GM21423 (cell line): Measurements from ENCODE around the gene ELL2.
A peak's percentile ranks its signal among the peaks of the same experiment; 100 is the strongest.

Experiments used
- ATAC-seq: cut with Tn5 transposase; IDR thresholded peaks from one replicate; pipeline ENCODE4 v1.9.1; 2021; ENCODE audit warnings: mild to moderate bottlenecking, moderate library complexity; ENCODE audit not compliant: unreplicated experiment

ELL2 gene

GRCh38 chr5:95956900-95957293 is 4.8 kb downstream of the ELL2 start:
- no peak for ATAC-seq

DNA sequence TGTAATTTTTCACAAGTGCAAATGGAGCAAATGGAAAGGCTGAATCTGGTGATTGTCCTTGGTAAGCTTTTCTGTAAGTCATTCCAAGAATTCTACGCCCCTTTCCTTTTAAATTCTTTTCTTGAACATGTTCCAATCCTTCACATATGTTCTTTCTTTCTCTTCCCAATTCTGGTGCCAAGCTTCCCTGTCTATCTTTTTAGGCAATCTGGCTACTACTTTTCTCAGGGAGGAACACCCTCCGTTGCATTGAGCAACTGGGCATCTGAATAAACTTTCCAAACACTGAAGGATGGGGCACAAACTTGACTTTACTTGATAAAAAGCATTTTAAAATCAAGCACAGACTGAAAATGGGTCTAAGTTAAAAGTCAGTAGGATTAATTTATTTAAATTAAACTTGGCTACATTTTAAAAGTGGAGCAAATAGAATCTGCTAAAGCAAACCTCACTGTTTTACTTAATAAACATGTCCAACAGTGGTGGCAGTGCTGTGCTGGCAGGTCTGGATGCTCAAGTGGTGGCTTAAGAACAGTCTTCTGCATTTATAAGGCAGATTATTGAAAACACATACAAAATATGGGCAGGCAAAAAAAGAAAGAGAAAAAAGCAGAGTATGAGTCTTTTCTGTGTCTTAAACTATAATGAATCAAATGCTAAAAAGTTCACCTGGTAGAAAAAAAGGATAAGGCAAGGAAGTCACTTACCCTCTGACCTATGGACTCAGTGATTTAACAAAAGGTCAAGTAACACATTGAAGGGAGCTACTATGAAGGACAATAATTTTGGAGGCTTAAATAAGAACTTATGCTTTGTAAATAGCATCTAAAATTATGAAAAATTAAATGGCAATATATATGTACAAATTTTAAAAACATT is 5.4 kb downstream of the ELL2 start:
- ATAC-seq, result no peak

DNA sequence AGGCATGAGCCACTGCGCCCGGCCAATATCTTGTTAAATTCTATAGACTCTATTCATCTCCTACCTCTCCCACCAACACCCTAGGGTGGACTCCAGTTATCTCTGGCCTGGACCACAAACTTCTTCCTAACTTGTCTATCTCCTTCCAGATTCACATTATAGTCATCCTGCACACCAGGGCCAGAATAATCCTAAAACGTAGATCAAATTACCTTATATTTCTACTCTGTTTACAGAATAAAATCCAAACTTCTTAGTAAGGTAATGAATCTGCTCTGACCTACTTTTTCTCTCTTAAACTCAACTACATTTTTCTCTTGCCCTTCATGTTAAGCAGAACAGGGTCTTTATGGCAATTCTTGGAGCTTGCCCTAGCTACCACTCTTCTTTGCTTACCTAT is 6.9 kb downstream of the ELL2 start:
- ATAC-seq, result no peak

GRCh38 chr5:95953021-95953702 is 8.5 kb downstream of the ELL2 start:
- ATAC-seq, result no peak

DNA sequence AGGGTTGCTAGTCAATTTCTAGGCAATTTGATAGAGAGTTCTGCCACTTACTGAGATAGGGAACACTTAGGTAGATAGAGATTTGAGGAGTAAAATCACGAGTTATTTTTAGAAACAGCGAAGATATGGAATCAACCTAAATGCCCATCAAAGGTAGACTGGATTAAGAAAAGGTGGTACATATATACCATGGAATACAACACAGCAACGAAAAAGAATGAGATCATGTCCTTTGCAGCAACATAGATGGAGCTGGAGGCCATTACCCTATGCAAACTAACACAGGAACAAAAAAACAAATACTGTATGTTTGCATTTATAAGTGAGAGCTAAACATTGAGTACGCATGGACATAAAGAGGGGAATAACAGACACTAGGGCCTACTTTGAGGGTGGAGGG is 9.7 kb downstream of the ELL2 start:
- ATAC-seq, result no peak

DNA sequence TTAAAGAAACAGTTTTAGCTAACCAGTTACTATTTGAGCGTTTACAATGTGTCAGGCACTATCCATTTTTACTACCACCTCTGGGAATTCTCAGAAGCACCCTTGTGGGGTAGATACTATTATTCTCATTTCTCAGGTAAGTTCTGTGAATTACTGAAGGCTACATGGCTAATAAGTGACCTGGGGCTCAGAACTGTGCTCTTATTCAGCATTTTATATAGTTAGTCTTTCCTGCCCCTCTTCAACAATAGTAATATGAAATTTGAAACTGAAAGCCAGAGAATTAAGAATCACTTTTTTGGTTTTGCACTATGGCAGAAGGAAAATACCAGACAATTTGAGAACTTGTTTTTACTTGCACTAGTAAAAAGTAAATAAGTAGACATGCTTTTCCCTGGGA is 11.8 kb downstream of the ELL2 start:
- peak; percentile 79 for ATAC-seq

- ATAC-seq, result no peak
Measured at GRCh38 chr5:95948631-95949030, 13.0 kb downstream of the ELL2 start.

- ATAC-seq, result no peak
Measured at GRCh38 chr5:95946451-95946850, 15.2 kb downstream of the ELL2 start.

DNA sequence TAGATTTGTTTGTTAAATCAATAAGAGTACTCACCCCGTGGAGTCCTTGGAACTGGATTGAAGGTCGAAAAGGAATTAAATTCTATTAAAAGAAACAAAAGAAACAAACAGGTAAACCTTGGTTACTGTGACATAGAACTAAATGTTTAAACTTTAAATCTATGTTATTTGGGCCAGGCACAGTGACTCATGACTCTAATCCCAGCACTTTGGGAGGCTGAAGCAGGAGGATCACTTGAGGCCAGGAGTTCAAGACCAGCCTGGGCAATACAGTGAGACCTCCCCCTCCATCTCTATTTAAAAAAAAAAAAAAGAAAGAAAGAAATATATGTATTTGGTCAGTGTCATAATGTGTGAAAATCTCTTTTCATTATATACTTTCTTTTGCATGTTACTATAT is 18.7 kb downstream of the ELL2 start:
- ATAC-seq, result no peak

- ATAC-seq, result no peak
Measured at GRCh38 chr5:95942414-95942813, 19.2 kb downstream of the ELL2 start.

DNA sequence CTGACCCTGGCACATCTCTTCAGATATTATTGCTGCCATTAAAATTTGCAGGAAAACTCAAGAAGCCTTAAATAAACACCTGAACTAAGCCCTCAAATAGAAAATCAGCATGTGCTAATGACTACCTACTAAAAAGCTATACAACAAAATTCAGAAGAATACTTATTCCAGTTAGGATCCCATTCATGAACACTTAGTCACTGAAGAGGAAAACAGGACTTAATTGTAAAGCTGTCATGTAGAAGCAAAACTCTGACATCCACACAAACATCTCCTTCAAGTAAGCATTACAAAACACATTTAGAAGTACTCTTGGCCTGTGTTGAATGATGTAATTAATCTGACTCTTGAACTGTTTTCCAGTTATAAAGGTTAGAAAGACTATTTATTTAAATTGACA is 19.9 kb downstream of the ELL2 start:
- no peak for ATAC-seq

GRCh38 chr5:95940758-95941682 is 20.6 kb downstream of the ELL2 start:
- no peak for ATAC-seq

DNA sequence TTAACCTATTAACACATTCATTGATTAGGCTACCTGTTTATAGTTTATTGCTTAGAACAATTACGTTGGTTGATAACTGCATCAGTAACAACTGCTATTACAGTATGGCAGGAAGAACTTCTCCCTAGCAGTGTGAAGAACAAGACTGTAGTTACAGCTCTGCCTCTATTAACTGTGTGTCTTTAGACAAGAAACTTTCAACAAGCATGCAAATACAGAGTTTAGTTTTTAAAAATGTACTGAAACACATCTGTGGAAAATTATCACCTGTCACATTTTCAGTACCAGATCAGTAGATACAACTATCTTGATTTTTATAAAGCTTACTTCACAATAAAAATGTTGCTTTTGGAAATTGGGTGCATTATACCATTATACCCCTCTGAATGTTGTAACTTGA is 22.2 kb downstream of the ELL2 start:
- peak; percentile 62 for ATAC-seq

- ATAC-seq, result no peak
Measured at GRCh38 chr5:95938766-95939165, 22.9 kb downstream of the ELL2 start.

GRCh38 chr5:95938347-95938746 is 23.3 kb downstream of the ELL2 start:
- ATAC-seq, result no peak

GRCh38 chr5:95937607-95938152 is 24.0 kb downstream of the ELL2 start:
- ATAC-seq, result no peak

- no peak for ATAC-seq
Measured at GRCh38 chr5:95936812-95937397, 24.7 kb downstream of the ELL2 start.

DNA sequence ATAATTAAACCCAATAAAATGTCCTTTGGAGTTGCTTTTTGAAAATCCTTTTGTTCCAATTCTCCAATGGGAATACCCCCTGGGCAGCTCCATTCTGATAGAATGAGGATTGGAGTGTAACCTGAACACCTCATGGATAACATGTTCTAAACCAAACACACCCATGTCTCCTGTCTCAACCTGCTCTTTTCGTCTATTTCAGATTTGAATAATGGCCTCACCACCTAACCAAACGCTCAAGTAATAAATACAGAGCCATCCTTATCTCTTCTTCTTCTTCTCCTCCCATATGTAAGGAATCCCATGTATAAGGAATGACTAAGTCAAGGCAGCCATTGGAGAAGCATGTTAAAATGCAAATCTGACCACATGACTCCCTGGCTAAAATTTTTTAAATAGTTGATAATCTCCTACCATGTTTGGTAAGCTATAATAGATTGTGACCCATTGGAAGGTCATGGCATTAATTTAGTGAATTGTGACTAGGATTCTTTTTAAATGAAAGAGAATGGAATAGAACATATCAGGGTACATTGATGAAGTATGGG is 26.0 kb downstream of the ELL2 start:
- no peak for ATAC-seq

- ATAC-seq, result no peak
Measured at GRCh38 chr5:95934207-95934804, 27.3 kb downstream of the ELL2 start.

GRCh38 chr5:95932941-95933340 is 28.7 kb downstream of the ELL2 start:
- no peak for ATAC-seq
